Lung (tissue), 12 donors: Measurements from ENCODE around the gene PLPPR3. TPM values are rescaled to one million over a fixed set of nuclear protein-coding genes. Genes with fewer than 3 reads are reported as not detected.
"Not testable (repeated sequence)": the region's sequence is repeated elsewhere in the genome, so short reads cannot be mapped to it uniquely, and the experiment has no call there.

Experiments used
- ATAC-seq: fragments of 200-7000 bp; cut with Tn5 transposase; one replicate; pipeline ENCODE4 v1.9.1; 2020; ENCODE audit warnings: moderate number of reproducible peaks; ENCODE audit not compliant: insufficient read depth, low FRiP score
- DNase-seq, 3 donors: peaks; one replicate each; pipeline ENCODE4 v3.0.0-alpha.2; 2013 to 2017
- H3K27ac ChIP-seq, 2 donors: one replicate each; pipeline ENCODE4 v1.5.1; 2013; ENCODE audit warnings: mild to moderate bottlenecking in 2 of 2, moderate library complexity in 2 of 2, control low read depth in 1 of 2, inconsistent platforms in 1 of 2, low read depth in 1 of 2, low read length in 1 of 2
- H3K27me3 ChIP-seq, 3 donors: one replicate each; pipeline ENCODE4 v1.5.1; 2013; ENCODE audit warnings: low read length in 2 of 3; ENCODE audit not compliant: control insufficient read depth in 3 of 3, insufficient read depth in 3 of 3
- H3K36me3 ChIP-seq, 4 donors: one replicate each; pipeline ENCODE4 v1.5.1; 2013; ENCODE audit warnings: low read length in 4 of 4, mild to moderate bottlenecking in 1 of 4, moderate library complexity in 1 of 4; ENCODE audit not compliant: control insufficient read depth in 4 of 4, insufficient read depth in 4 of 4
- H3K4me1 ChIP-seq, 5 donors: one replicate each; pipeline ENCODE4 v1.5.1; 2013; ENCODE audit warnings: low read length in 5 of 5, mild to moderate bottlenecking in 2 of 5, moderate library complexity in 1 of 5; ENCODE audit not compliant: control insufficient read depth in 5 of 5, insufficient read depth in 5 of 5
- H3K4me3 ChIP-seq: one replicate; pipeline ENCODE4 v1.5.1; 2013; ENCODE audit warnings: mild to moderate bottlenecking, control low read depth, moderate library complexity
- H3K9ac ChIP-seq, 2 donors: one replicate each; pipeline ENCODE4 v1.5.1; 2013; ENCODE audit warnings: low read length in 2 of 2, control low read depth in 1 of 2; ENCODE audit not compliant: insufficient read depth in 1 of 2
- H3K9me3 ChIP-seq, 4 donors: one replicate each; pipeline ENCODE4 v1.5.1; 2013; ENCODE audit warnings: low read length in 3 of 4, mild to moderate bottlenecking in 1 of 4, moderate library complexity in 1 of 4; ENCODE audit not compliant: control insufficient read depth in 4 of 4, insufficient read depth in 3 of 4
- CTCF ChIP-seq: IDR thresholded peaks from 2 replicates; pipeline ENCODE4 v1.5.1; 2012; ENCODE audit warnings: mild to moderate bottlenecking; ENCODE audit errors: control extremely low read depth, extremely low read depth
- WGBS, 2 donors: extraction: QIAGEN DNeasy Blood & Tissue Kit; methylation state at CpG; one replicate each; pipeline ENCODE4 v1.1.7; 2013; 5-methylcytosine and 5-hydroxymethylcytosine counted together
- polyA plus RNA-seq, 2 donors: library from polyadenylated mRNA; stranded (reverse); fragments of 200-250 nt; gene quantifications; one replicate each; pipeline ENCODE4 v1.2.1, GENCODE V29; 2013
- total RNA-seq, 2 donors: library from RNA; depleted of rRNA in 1 of 2; stranded (reverse); fragments of >200 nt in 1 of 2; gene quantifications; one replicate each; pipeline ENCODE4 v1.2.1, GENCODE V29; 2014 to 2021
- donor health status: control.
- donor health status: control.
- donor health status: Bipolar disorder and iron deficiency.
- donor health status: healthy.
- donor health status: DM: yes; HTN: yes; CAD: no.

Gene PLPPR3
- total and polyA plus RNA-seq, 4 donors: 0.91 to 14.1 (median 6.1) TPM

- H3K36me3 ChIP-seq: peaks cover 0 to 2% (median 0%) of the 10 kb centered on the region in 4 donors
- no peak overlapping the region for H3K9ac ChIP-seq
- H3K9me3 ChIP-seq: no peaks in the 10 kb centered on the region
- ATAC-seq: no peak
- H3K4me1 ChIP-seq: peaks cover 0 to 4% (median 2%) of the 10 kb centered on the region in 5 donors
- H3K4me3 ChIP-seq: no peak overlapping the region
- TF ChIP-seq CTCF: no peak
- H3K27ac ChIP-seq: no peak overlapping the region
- WGBS, 2 donors: 1 to 3% methylated on average over 32 to 64 of the region's 64 CpGs
- H3K27me3 ChIP-seq: peaks cover 0 to 4% (median 0%) of the 10 kb centered on the region in 3 donors
- DNase-seq: no peak
These were observed 427 bp downstream of the PLPPR3 start for GRCh38 chr19:821231-821824.

GRCh38 chr19:820212-820611 lies 1.5 kb downstream of the PLPPR3 start:
- WGBS, 2 donors: 86 to 97% methylated on average over 5 of the region's 5 CpGs
- DNase-seq, ATAC-seq, H3K9ac ChIP-seq, H3K27me3 ChIP-seq, H3K9me3 ChIP-seq, H3K4me3 ChIP-seq, H3K27ac ChIP-seq, H3K4me1 ChIP-seq, H3K36me3 ChIP-seq: not testable (repeated sequence)

GRCh38 chr19:816500-816857 lies 5.3 kb downstream of the PLPPR3 start:
- no peak for ATAC-seq
- 88 to 98% methylated on average over 2 of the region's 2 CpGs for WGBS, 2 donors
- Histone ChIP-seq H3K9ac (no peak overlapping the region), H3K27ac (no peak overlapping the region), H3K36me3 (peaks cover 2 to 22% (median 8%) of the 10 kb centered on the region in 4 donors), H3K4me1 (peaks cover 0 to 2% (median 0%) of the 10 kb centered on the region in 5 donors), H3K27me3 (no peaks in the 10 kb centered on the region), H3K9me3 (no peaks in the 10 kb centered on the region), H3K4me3 (no peak overlapping the region)
- no peak for DNase-seq
- no peak for TF ChIP-seq CTCF

GRCh38 chr19:815775-816499 lies 5.8 kb downstream of the PLPPR3 start:
- Histone ChIP-seq H3K9me3 (no peaks in the 10 kb centered on the region), H3K36me3 (peaks cover 3 to 26% (median 11%) of the 10 kb centered on the region in 4 donors), H3K4me1 (no peaks in the 10 kb centered on the region), H3K9ac (no peak overlapping the region), H3K27me3 (no peaks in the 10 kb centered on the region), H3K27ac (no peak overlapping the region), H3K4me3 (no peak overlapping the region)
- no peak for TF ChIP-seq CTCF
- DNase-seq (no peak), ATAC-seq (no peak)
- 94 to 97% methylated on average over 13 of the region's 13 CpGs for WGBS, 2 donors
